Thyroid gland (tissue), 4 donors: ENCODE data around the gene MC3R. TPM values are rescaled to one million over a fixed set of nuclear protein-coding genes. Genes with fewer than 3 reads are reported as not detected.

Experiments used
- DNase-seq, 2 donors: peaks; one replicate each; pipeline ENCODE4 v3.0.0-alpha.2; 2019
- H3K27ac ChIP-seq, 3 donors: fragments of 200-600 bp; sonication (generic); 1 replicate in 2 of 3; 2 replicates in 1 of 3; pipeline ENCODE4 v1.5.1; 2016 to 2019; ENCODE audit warnings: mild to moderate bottlenecking in 1 of 3, moderate library complexity in 1 of 3
- H3K27me3 ChIP-seq: fragments of 200-600 bp; sonication (generic); one replicate; pipeline ENCODE4 v1.5.1; 2019
- H3K36me3 ChIP-seq, 2 donors: fragments of 200-600 bp; sonication (generic); one replicate each; pipeline ENCODE4 v1.5.1; 2016 to 2019
- H3K4me1 ChIP-seq, 2 donors: fragments of 200-600 bp; sonication (generic); one replicate each; pipeline ENCODE4 v1.5.1; 2017 to 2019
- H3K4me3 ChIP-seq, 3 donors: fragments of 200-600 bp; sonication (generic); replicated peaks in 1 of 3; 1 replicate in 2 of 3; 2 replicates in 1 of 3; pipeline ENCODE4 v1.5.1; 2016; ENCODE audit warnings: mild to moderate bottlenecking in 1 of 3
- H3K9me3 ChIP-seq: fragments of 200-600 bp; sonication (generic); one replicate; pipeline ENCODE4 v1.5.1; 2017
- CTCF ChIP-seq, 6 experiments: fragments of 200-600 bp in 3 of 6; fragments of 450-650 bp in 3 of 6; sonication (generic) in 3 of 6; IDR thresholded peaks; one replicate each; pipeline ENCODE4 v1.5.1; 2016 to 2019; ENCODE audit warnings: antibody characterized with exemption in 6 of 6, mild to moderate bottlenecking in 2 of 6, inconsistent platforms in 1 of 6, moderate library complexity in 1 of 6
- POLR2A ChIP-seq, 2 donors: fragments of 450-650 bp; IDR thresholded peaks; one replicate each; pipeline ENCODE4 v1.6.1; 2017; ENCODE audit warnings: antibody characterized with exemption in 2 of 2, mild to moderate bottlenecking in 2 of 2, moderate library complexity in 1 of 2
- WGBS, 2 donors: methylation state at CpG; one replicate each; pipeline ENCODE4 v1.1.5; 2017; 5-methylcytosine and 5-hydroxymethylcytosine counted together
- intact Hi-C: fragments of 100-400 bp; cut with DNase I; formaldehyde crosslinking; loops from one replicate; pipeline ENCODE4 v1.15.1; 2023
- total RNA-seq, 4 donors: library from RNA; depleted of rRNA; stranded (reverse); fragments of >200 nt; gene quantifications; one replicate each; pipeline ENCODE4 v1.2.3, GENCODE V29; 2016

MC3R gene
- total RNA-seq, 4 donors from 2014 or later, result not detected

- intact Hi-C loops, result no loop called here
- no peak for DNase-seq
- WGBS, 2 donors, result 50 to 58% methylated on average over 4 of the region's 4 CpGs
Observed at GRCh38 chr20:56207656-56208055, 40.9 kb upstream of the MC3R start.

GRCh38 chr20:56208121-56208520, 40.4 kb upstream of the MC3R start:
- Histone ChIP-seq H3K27me3 (no peaks in the 10 kb centered on the region), H3K4me3 (no peak overlapping the region), H3K27ac (no peak overlapping the region), H3K4me1 (no peaks in the 10 kb centered on the region), H3K36me3 (no peaks in the 10 kb centered on the region), H3K9me3 (no peaks in the 10 kb centered on the region)
- TF ChIP-seq CTCF (IDR thresholded peaks at IDR 0.05), result no peak
- no peak for TF ChIP-seq POLR2A (IDR thresholded peaks at IDR 0.05)
- no peak for DNase-seq
- WGBS, 2 donors, result 90 to 95% methylated on average over 1 of the region's 1 CpG
- intact Hi-C loops, result no loop called here

More at GRCh38 chr20:56207656-56208055, 40.9 kb upstream of the MC3R start:
- H3K27ac ChIP-seq, result no peak overlapping the region
- no peaks in the 10 kb centered on the region for H3K4me1 ChIP-seq
- no peaks in the 10 kb centered on the region for H3K27me3 ChIP-seq
- H3K9me3 ChIP-seq, result no peaks in the 10 kb centered on the region
- no peak overlapping the region for H3K4me3 ChIP-seq
- no peak for TF ChIP-seq CTCF (IDR thresholded peaks at IDR 0.05)
- TF ChIP-seq POLR2A (IDR thresholded peaks at IDR 0.05), result no peak
- H3K36me3 ChIP-seq, result no peaks in the 10 kb centered on the region

GRCh38 chr20:56211051-56211450, 37.5 kb upstream of the MC3R start:
- no peaks in the 10 kb centered on the region for H3K27me3 ChIP-seq
- H3K36me3 ChIP-seq, result no peaks in the 10 kb centered on the region
- H3K9me3 ChIP-seq, result no peaks in the 10 kb centered on the region
- DNase-seq, result no peak
- no peaks in the 10 kb centered on the region for H3K4me1 ChIP-seq
- 71 to 73% methylated on average over 5 of the region's 5 CpGs for WGBS, 2 donors
- TF ChIP-seq POLR2A (IDR thresholded peaks at IDR 0.05), result no peak
- TF ChIP-seq CTCF (IDR thresholded peaks at IDR 0.05), result no peak
- H3K27ac ChIP-seq, result no peak overlapping the region
- intact Hi-C loops, result no loop called here
- no peak overlapping the region for H3K4me3 ChIP-seq

DNA sequence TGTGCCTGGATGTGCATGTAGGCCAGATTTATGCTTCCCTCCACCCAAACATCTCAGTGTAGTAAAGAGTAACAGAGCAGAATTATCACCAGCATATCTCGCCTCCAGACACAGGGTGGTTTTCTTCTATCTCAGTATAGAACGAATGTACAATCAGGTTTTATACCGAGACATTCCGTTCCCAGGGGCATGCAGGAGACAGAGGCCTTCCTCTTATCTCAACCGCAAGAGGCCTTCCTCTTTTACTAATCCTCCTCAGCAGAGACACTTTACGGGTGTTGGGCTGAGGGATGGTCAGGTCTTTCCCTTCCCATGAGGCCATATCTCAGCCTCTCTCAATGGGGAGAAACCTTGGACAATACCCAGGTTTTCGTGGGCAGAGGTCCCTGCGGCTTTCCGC, 36.4 kb upstream of the MC3R start:
- intact Hi-C loops, result no loop called here

DNA sequence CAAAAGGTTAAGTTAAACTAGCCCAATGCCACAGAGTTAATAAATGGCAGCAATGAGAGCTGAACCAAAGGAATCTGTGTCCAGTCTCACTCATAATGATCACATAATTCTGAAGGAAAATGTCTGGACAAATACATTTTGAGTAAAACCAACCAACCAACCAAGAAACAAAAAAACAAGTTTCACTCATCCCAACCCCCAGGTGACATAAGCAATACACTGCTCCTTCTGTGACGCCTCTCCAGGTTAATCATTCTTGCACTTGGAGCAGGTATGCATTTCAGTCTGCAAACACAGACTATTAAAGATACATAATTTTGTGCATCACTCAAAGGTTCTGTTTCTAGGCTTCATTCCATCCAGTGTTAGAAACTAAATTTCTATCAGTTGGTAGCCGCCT, 35.2 kb upstream of the MC3R start:
- H3K27me3 ChIP-seq, result no peaks in the 10 kb centered on the region
- H3K4me3 ChIP-seq, result no peak overlapping the region
- H3K27ac ChIP-seq, result no peak overlapping the region
- H3K4me1 ChIP-seq, result no peaks in the 10 kb centered on the region
- no peak for DNase-seq
- no peaks in the 10 kb centered on the region for H3K9me3 ChIP-seq
- TF ChIP-seq POLR2A (IDR thresholded peaks at IDR 0.05) (no peak), CTCF (IDR thresholded peaks at IDR 0.05) (no peak)
- H3K36me3 ChIP-seq, result no peaks in the 10 kb centered on the region
- intact Hi-C loops, result no loop called here
- WGBS, 2 donors, result 88 to 93% methylated on average over 2 of the region's 2 CpGs

More for the DNA sequence above, 36.4 kb upstream of the MC3R start:
- 73 to 74% methylated on average over 9 of the region's 9 CpGs for WGBS, 2 donors
- Histone ChIP-seq H3K27ac (no peak overlapping the region), H3K27me3 (no peaks in the 10 kb centered on the region), H3K4me3 (no peak overlapping the region), H3K4me1 (no peaks in the 10 kb centered on the region), H3K36me3 (no peaks in the 10 kb centered on the region), H3K9me3 (no peaks in the 10 kb centered on the region)
- no peak for DNase-seq
- no peak for TF ChIP-seq POLR2A (IDR thresholded peaks at IDR 0.05)
- TF ChIP-seq CTCF (IDR thresholded peaks at IDR 0.05), result no peak
